Bronchial epithelial cell (primary cell): ENCODE results near the gene ASB1. TPM values are rescaled to one million over a fixed set of nuclear protein-coding genes. Genes with fewer than 3 reads are reported as not detected.

Experiments
- DNase-seq: peaks from one replicate; pipeline ENCODE4 v3.0.0-alpha.2; 2010; ENCODE audit warnings: low read depth
- FAIRE-seq: peaks from 2 replicates; lab custom pipeline; 2011; peaks lifted over from hg19 to GRCh38; lab: Jason Lieb, UNC
- H3K27me3 ChIP-seq: 2 replicates; pipeline ENCODE4 v1.5.1; 2011; ENCODE audit warnings: low read length; ENCODE audit not compliant: control insufficient read depth, insufficient read depth
- H3K36me3 ChIP-seq: 2 replicates; pipeline ENCODE4 v1.5.1; 2011; ENCODE audit warnings: low read length; ENCODE audit not compliant: control insufficient read depth, insufficient read depth
- H3K4me3 ChIP-seq: 2 replicates; pipeline ENCODE4 v1.5.1; 2011; ENCODE audit warnings: mild to moderate bottlenecking, low read depth, low read length, control low read depth
- CTCF ChIP-seq: IDR thresholded peaks from 2 replicates; pipeline ENCODE4 v1.5.1; 2011; ENCODE audit warnings: mild to moderate bottlenecking, moderate library complexity, low read length, control low read depth, inconsistent platforms; ENCODE audit not compliant: insufficient read depth, severe bottlenecking
- total RNA-seq: library from RNA; depleted of rRNA; stranded (reverse); fragments of >200 nt; gene quantifications from 2 replicates; pipeline ENCODE4 v1.2.1, GENCODE V29; 2014

The ASB1 gene
- total RNA-seq, 1 donor from 2014 or later = 41.9 TPM

- FAIRE-seq = no peak
- Histone ChIP-seq H3K4me3 (peak overlapping the region; percentile 67), H3K27me3 (no peaks in the 10 kb centered on the region), H3K36me3 (peaks cover 2% of the 10 kb centered on the region)
- DNase-seq = peak; percentile 9
- no peak for TF ChIP-seq CTCF
Measured at GRCh38 chr2:238427435-238428162, 872 bp downstream of the ASB1 start.

DNA sequence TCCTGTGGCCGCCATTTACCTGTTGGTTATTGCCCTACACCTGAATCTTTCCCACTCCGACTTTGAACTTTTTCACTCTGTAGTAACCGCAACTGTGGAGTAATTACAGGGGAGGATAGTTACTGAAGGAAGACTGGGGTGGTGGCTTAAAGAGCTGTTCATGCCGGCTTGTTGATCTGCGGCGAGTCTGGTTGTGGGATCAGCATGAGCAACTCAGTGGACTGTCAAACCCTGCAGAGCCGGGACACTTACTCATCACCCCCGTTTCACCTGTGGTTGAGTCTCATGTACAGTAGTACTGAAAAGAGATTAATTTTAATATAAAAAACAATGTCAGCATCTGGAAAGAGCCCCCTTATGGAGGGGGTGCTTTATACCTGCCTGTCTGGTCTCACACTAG lies 2.1 kb downstream of the ASB1 start:
- DNase-seq = peak; percentile 15
- FAIRE-seq = no peak
- Histone ChIP-seq H3K4me3 (no peak overlapping the region), H3K27me3 (no peaks in the 10 kb centered on the region), H3K36me3 (peaks cover 8% of the 10 kb centered on the region)
- no peak for TF ChIP-seq CTCF

DNA sequence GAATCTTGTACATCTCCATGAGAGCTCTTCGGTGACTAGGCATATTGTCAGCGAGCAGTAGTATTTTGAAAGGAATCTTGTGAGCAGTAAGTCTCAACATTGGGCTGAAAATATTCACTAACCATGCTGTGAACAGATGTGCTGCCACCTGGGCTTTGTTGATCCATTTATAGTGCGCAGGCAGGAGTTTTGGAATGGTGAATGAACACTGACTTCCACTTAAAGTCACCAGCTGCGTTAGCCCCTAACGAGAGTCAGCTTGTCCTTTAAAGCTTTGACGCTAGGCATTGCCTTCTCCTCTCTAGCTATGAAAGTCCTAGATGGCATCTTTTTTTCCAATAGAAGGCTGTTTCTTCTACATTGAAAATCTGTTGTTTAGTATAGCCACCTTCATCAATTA lies 4.1 kb downstream of the ASB1 start:
- no peak for FAIRE-seq
- Histone ChIP-seq H3K4me3 (no peak overlapping the region), H3K36me3 (peaks cover 16% of the 10 kb centered on the region), H3K27me3 (no peaks in the 10 kb centered on the region)
- DNase-seq = no peak
- no peak for TF ChIP-seq CTCF

GRCh38 chr2:238431456-238431855 lies 4.7 kb downstream of the ASB1 start:
- TF ChIP-seq CTCF = no peak
- Histone ChIP-seq H3K36me3 (peaks cover 17% of the 10 kb centered on the region), H3K4me3 (no peak overlapping the region), H3K27me3 (no peaks in the 10 kb centered on the region)
- FAIRE-seq = no peak
- no peak for DNase-seq

- no peak for DNase-seq
- H3K36me3 ChIP-seq = peaks cover 21% of the 10 kb centered on the region
- no peak for FAIRE-seq
Measured at GRCh38 chr2:238433300-238433915, 6.7 kb downstream of the ASB1 start.

More at GRCh38 chr2:238433300-238433915, 6.7 kb downstream of the ASB1 start:
- peak; percentile 4 for TF ChIP-seq CTCF
- H3K27me3 ChIP-seq = no peaks in the 10 kb centered on the region
- no peak overlapping the region for H3K4me3 ChIP-seq
